ENCODE data around the gene NDUFS6.

Gene NDUFS6

DNA sequence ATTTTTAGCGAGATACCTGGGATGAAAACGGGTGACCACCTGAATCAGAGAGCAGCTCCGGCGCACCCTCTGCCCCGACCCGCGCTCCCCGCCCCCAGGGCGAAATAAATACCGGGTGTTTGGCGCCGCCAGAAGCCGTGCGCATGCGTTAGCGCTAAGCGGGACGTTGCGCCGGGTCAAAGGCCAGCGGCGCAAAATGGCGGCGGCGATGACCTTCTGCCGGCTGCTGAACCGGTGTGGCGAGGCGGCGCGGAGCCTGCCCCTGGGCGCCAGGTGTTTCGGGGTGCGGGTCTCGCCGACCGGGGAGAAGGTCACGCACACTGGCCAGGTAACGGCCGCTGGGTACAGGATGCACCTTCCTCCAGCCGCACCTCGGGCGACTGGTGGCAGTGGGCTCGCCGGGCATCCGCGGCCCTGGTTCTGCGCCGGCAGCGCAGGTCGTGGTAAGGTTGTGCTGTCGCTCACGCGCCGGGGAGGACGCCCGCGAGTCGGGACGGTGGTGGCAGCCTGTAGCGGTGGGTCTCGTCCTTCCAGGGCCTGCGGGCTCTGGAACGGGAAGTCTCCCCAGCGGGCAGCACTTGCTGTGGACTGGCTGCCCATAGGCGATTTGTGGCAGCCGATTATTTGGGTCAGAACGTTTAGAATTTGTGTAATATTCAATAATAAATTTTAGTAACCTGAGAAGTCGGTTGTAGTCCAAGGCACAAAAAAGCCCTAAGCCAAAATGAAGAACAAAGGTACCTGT, at the start of gene NDUFS6:
Gene NDUFS6, plus strand, starts transcription at position 186 of the 745 bp plus-strand sequence. Its CDS starts 11 bp downstream, at position 197.
- DNase-seq (ENCODE audit: low spot score): peak; percentile 78

DNA sequence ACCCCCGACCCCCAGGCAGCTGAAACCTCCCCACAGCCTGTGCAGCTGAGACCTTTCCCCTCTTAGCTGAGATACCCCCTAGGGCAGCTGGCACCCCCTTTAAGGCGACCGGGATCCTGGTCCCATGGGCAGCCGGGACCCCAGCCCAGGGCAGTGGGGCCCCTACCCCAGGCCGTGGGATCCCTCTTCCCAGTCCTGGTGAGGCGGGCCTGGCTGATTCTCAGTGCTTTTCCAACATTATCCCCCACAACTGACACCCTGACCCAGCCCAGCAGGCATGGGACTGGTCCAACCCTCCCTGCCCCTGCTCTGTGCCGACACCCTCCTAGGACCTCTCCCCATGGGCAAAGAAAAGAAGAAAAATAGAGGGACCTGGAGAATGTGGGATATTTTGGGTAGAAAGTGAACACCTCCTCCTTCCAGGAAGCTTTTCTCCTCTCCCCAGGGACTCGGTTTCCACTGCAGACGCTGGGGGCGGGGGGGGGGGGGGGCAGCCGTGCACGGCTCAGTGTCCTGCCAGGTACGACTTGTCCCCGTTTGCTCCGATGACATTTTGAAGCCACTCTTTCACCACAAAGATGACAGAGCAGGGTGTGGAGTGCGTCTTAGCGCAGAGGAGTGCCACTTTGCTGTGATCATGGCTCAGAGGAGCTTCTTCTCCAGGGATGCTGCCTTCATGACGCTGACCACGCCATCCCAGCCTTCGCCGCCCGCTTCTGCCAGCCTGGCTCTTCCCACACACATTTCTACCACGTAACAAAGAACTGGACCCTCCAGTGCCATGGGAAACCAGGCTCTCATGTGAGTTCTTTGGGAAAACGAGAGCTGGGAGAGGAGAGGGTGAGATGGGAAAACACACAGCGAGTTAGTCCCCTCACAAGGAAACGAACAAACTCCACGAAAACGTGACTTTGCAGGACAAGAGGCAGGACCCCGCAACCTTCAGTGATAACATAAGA, 49.1 kb upstream of the NDUFS6 start:
- DNase-seq (ENCODE audit: low spot score): no peak

DNA sequence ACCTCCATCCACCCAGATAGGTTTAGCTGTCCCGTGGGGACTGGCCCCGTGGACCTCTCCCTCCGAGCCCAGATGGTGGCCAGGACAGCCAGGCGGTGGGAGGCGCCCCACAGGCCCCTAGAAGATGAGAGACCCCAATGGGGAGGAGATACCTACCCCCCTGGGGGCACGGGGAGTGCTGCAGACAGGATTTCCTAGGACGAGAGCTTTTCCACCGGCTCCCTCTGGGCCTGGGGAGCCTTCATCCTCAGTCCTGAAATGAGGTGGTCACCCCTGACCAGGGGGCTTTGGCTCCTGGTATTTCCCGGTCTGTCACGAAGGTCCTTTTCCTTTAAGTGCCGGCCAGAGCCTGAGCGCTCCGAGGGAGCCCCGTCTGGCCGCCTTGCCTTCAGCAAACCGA, 48.3 kb upstream of the NDUFS6 start:
- no peak for DNase-seq (ENCODE audit: low spot score)

DNA sequence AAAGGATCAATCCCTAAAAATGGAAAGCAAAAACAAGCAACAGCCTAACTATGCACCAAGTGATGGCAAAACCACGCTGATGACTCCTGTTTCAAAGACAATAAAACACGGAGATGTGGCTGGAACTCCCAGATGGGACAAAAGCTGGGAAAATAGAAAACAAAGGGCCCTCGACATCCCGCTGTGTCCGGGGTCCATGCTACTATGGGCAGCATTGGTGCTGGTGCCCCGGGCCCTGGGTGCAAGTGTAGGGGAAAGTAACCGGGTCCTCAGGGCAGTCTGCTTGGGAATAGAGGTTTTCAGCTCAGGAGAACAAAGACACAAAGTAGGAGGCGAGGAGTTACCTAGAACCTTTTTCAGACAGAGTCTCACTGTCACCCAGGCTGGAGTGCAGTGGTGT, 47.7 kb upstream of the NDUFS6 start:
- DNase-seq (ENCODE audit: low spot score): no peak

DNA sequence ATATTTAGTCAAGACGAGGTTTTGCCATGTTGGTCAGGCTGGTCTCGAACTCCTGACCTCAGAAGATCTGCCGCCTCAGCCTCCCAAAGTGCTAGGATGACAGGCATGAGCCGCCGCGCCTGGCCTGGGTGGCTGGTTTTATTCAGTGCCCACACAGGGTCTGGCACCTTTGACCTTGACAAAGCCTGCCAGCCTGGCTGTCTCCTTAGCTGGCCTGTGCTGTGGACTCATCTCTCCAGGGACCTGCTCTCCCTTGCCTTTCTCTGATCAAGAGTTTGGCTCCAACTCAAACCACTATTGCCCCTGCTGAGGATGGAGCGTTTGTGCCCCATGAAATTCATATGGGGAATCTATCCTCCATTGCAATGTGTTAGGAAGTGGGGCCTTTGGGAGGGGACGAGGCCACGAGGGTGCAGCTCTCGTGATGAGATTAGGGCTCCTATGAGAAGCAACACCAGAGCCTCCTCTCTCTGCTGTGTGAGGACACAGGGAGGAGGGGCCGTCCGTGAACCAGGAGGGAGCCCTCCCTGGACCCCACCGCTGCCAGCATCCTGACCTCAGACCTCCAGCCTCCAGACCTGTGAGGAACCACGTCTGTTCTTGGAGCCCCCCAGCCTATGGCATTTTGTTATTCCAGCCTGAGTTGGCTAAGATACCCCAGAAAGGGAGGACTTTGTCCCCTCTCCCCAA, 46.5 kb upstream of the NDUFS6 start:
- no peak for DNase-seq (ENCODE audit: low spot score)

DNA sequence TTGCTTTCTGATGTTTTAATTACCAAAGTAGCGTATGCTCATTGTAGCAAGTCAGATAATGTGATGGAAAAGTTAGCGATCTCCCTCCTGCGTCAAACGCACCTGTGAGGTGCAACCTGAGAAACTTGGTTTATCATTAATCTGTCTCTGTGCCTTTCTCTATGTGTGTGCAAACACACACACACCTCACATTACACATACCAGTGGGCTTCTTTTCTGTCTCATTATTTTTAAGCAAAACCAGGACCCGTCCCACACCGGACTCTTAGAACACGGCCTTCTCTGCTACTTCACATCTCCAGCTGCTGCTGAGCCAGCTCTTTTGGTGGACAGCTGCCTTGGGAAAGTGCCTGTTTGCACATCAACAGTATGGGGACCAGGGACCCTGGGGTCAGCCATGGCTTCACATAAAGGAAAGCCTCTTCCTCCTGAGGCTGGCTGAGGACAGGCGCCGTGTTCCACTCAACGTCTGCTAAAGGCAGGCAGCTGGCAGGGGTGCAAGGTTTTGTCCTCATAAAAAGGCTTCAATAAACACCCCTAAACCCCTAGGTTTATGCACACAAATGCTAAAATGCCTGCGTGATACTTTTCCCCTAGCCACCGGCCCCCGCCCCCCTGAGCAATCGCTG, 45.8 kb upstream of the NDUFS6 start:
- no peak for DNase-seq (ENCODE audit: low spot score)

DNA sequence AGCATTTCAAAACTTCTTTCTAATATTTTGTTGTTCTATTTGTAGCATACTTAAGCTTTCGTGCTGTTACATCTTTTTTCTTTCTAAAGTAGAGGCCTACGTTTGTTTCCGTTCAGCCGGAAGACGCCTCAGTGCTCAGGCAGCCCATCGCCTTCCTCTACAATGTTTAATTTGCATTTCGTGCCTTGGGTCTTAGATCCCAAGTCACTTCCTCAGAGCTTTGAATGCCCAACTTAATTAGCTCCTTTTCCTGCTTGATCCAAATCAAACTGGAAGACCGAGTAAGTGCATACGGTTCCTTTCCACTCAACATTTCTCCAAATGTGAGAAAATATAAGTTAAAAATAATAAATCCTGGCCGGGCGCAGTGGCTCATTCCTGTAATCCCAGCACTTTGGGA, 44.7 kb upstream of the NDUFS6 start:
- DNase-seq (ENCODE audit: low spot score): no peak

DNA sequence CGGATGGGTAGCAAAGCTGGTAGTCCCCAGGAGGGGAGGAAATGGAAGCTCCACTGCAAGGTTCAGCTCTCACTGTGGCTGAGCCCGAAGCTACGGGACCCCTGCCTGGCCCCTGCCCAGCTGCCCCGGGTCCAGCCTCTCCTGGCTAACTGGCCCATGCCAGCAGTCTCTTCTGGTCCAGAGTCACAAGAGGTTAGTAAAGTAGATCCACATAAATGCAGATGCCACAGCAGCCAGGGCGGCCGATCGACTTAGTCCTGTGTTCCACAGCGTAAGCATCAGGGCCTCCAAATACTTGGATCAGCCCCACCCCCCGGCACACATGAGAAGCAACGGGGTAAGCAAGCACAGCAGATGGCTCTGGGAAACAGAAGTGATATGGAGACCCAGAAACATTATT, 43.7 kb upstream of the NDUFS6 start:
- DNase-seq (ENCODE audit: low spot score): no peak

DNA sequence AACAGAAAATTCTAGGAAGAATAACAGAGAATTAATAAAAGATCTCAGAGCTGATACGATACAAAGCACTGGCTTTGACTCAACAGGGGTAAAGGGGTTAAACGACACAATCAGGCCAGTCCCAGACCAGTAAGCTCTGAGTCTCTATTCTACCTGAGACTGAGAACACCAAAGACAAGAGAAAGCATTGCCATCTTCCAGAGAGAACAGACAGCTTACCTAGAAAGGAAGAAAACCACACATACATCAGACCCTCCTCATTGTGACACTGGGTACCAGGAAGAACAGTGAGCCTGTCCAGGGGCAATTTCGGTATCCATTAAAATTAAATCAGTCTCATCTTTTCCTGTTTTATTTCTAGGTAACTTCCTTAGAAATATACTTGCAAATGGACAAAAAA, 42.6 kb upstream of the NDUFS6 start:
- no peak for DNase-seq (ENCODE audit: low spot score)

DNA sequence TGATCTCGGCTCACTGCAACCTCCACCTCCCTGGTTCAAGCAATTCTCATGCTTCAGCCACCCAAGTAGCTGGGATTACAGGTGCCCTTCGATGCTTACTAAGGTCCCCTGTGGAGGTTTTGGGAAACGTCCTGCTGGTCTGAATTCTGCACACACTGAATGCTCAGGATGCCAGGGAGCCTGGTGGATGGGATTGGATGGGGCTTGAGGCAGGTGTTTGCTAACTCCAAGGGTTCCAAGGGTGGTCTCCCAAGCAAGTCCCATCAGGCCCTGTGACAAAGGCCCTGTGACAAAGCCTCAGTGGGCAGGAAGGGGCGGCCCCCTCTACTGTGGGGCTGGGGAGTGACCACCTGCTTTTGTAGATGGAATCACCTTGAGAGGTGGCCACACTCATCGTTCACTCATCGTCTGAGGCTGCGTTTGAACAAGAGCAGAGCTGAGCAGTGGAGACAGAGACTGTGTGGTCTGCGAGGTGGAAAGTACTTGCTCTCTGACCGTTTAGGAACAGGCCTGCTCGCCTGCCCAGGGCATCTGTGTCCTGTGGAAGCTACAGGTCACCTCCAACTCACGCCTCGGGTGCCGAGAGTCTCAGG, 41.7 kb upstream of the NDUFS6 start:
- DNase-seq (ENCODE audit: low spot score): no peak

DNA sequence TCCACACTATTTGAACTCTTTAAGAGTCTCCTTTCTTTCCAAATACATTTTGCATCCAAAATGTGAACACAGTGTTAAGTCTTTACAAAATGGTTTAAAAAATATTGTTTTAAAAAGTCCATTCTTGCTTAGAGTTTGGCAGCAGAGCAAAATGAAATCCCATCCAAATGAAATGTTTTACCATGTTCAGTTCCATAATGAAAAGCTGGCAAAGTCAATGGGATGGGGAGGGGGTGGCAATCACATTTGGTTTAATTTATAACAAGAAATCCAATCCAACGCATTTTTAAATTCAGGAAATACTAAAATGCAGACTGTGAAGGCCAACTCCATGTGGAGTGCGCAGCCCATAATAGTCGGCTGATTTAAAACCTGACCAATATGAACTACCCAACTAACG, 41.0 kb upstream of the NDUFS6 start:
- DNase-seq (ENCODE audit: low spot score): no peak

DNA sequence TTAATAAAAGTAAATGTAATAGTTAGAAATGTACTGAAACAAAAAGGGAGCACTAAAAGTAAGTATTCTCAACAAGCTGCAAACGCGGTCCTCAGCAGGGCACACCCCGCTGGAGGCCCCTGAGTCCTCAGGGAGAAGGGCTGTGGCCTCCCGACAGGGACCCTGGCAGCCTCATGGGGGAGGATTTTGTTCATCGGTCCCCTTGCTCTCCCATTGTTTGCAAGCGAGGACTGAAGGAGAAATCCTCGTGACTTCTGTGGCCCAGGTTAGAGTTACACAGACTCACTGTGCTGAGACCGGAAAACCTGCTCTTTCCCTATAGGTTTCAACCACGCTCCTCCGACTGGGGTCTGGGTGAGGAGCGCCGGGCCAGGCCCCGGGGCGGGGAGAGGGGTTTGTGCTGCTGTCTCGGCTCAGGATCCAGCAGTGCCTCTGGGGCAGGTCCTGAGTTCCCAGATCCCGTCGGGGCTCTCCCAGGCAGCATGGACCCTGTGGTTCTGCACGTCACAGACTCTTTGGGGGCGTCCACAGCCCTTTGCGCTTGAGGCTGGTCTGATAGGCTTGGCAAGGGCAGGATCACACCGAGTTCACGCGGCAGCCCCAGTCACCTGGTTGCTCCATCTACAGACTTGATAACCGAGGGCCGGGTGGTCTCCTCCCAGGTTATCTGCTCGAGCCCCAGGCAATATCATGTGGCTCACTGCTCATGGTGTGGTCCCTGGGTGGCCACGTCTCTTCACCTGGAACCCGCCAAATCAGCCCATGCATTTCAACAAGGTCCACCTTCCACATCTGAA, 40.4 kb upstream of the NDUFS6 start:
- no peak for DNase-seq (ENCODE audit: low spot score)

DNA sequence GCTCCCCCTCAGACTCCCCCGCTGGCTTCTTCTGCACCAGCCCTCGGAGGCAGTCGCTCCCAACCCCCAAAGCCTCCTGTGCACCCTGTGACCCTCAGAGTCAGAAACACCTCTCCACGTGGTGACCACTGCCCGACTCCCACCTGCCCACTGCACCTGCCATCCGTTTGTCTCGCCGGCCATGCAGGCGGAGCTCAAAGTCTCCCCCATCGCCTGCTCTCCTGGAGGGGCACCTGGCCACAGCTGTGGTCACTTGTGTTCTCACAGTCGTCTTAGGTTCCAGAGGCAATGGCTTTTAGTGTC, 39.8 kb upstream of the NDUFS6 start:
- no peak for DNase-seq (ENCODE audit: low spot score)

DNA sequence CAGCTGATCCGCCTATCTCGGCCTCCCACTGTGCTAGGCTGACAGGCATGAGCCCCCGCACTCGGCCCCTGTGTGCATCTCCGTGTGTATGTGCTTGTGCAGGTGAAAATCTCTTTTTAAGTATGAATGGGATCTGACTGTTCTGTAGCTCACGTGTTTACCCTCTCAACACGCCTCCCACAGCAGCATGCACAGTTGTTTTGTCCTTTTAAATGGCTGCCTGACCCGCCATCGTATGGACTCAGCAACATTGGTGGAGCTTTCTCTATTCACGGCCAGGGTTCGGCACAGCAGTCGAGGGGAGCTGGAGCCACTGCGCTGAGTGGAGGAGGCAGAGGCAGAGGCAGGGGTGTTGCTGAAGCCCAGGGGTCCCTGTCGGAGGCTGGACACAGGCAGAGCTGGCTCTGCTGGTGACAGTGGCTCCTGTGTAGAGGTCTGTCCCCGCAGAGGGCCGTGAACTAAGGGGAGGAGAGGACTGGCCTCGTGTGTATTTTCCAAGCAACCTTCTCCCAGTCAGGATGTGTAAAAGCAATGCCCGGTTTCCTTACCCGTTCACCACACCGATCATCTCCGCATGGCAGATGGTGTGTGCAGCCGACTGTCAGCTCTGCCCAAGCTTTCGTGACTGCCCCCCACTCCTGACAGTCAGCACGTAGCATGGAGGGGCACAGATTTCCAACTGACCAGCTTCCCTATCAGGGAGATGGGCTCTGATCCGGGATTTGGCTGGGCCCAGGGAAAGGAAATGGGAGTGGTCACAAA, 38.9 kb upstream of the NDUFS6 start:
- DNase-seq (ENCODE audit: low spot score): no peak

DNA sequence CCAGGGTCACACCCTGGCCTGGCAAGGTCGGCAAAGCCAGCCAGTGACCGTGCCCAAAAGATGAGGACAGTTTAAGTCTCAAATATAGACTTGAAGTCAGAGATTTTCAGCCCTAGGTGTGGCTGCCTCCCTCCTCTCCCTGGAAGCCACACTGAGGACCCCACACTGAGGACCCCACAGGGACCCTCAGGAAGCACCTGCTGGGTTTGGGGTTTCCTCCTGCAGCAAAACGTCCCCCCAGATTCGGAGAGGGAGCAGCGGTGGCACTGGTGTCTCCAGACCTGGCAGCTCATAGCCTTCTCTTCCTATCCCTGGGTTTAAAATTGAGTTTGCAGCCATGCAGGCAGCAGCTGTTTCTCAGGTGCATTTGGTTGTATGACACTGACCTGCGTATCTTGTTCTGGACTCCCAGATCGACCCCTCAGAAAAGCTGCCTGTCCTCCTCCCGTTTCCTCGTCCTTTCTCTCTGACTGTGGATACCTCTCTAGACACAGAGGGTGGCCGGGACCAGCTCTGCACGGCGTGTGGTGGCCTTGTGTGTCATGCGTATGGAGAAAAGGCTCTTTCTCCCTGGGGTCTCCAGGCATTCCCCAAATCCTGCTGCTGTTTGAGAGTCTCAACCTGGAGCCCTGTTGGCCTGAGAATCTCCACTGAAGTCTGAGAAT, 38.2 kb upstream of the NDUFS6 start:
- DNase-seq (ENCODE audit: low spot score): no peak

DNA sequence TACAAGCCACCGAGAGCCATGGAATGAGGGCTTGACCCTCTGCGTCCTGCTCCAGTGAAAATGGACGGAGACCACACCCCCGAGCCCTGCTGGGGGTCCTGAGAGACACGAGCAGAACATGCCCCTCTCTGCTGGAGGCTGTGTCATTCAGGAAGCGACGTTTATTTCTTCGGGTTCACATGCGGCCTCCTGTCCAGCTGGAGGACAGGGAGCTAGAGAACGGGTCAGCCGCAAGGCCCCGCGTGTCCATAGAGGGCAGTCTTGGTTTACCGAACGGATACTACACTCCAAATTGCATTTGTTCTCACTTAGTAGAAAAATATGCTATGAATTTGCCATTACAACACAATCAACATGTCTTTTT, 37.7 kb upstream of the NDUFS6 start:
- DNase-seq (ENCODE audit: low spot score): peak; percentile 16

DNA sequence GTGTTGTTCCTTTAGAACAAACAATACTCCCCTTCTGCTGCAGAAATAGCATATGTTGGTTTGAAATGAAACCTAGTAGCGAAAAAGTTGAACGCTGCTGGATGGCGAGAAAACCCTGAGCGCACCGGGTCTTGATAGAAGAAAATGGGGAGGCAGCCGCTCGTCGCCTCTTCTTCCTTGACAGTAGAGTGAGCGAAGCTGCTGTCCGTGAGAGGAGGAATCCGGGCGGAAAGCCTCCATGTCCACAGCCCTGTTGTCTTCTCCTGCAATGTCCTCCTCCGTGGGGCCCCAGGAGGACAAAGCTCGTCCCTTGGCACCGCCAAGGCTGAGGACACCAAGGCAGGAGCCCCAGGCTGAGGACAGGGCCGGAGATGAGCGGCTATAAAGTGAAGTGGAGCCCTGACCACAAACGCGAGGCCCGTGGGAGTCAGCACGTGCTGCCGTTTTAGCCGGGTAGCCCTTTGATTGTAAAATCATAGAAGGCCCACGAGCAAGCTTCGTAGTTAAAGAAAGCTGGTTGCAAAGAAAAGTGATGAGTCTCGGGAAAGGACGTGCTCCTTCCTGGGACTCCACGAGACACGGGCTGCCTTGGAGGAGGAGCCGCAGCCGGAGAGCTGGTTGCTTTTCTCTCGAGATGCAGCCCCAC, 37.1 kb upstream of the NDUFS6 start:
- no peak for DNase-seq (ENCODE audit: low spot score)

DNA sequence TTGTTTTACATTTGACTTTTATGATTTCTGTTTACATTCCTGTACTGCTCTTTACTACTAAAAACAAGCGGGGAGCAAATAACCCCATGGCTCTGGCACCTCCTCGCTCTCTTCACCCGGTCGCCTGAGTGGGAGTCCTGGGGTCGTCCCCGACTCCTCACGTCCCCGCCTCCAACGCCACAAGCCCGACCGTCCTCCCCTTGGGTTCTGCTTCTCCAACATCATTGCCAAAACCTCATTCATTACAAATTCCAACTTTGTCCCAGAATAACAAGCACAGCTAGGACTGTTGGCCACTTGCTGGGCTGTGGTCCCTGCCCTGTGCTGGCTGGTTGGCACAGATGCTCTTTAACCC, 36.6 kb upstream of the NDUFS6 start:
- DNase-seq (ENCODE audit: low spot score): no peak

DNA sequence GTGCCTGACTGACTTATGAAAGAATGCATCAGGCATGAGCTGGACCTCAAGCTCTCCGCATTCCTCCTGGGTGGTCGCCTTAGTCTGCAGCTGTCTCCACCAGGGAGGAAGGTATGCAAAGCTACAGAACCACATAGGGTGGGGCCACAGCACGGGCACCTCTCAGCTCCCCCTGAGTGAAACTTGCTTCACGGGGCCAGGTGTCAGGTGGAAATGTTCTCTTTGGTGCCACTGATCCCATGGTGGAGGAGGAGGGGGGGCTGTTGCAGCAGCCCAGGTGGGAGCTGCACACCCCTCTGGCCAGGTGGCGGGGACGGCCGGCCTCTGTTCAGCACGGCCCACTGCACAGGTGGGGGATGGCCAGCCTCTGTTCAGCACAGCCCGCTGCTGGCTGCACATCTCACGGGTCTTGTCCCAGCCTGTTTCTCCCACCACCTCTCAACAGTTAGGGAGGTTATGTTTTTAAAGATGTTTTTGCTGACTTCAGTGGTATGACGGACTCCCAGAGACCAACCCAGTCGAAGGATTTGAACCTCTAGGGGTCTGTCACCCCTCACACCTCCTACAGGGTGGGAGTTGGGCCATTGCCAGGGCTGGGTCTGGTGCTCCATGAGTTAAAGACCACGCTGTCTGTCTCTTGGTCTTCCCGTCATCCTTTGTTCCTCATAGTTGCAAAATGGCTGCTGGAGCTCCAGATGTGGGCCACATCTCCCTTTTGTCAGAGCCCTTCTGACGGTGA, 35.9 kb upstream of the NDUFS6 start:
- DNase-seq (ENCODE audit: low spot score): no peak
